Suprapubic skin (tissue), 4 donors: ENCODE data around the gene CAMK2A. TPM values are rescaled to one million over a fixed set of nuclear protein-coding genes. Genes with fewer than 3 reads are reported as not detected.

Experiments used
- DNase-seq, 2 donors: peaks; one replicate each; pipeline ENCODE4 v3.0.0-alpha.2; 2019; ENCODE audit warnings: low spot score in 2 of 2
- H3K27ac ChIP-seq: fragments of 200-600 bp; sonication (generic); one replicate; pipeline ENCODE4 v1.5.1; 2019
- H3K27me3 ChIP-seq: fragments of 200-600 bp; sonication (generic); one replicate; pipeline ENCODE4 v1.5.1; 2019
- H3K36me3 ChIP-seq: fragments of 200-600 bp; sonication (generic); one replicate; pipeline ENCODE4 v1.5.1; 2019
- H3K4me1 ChIP-seq: fragments of 200-600 bp; sonication (generic); one replicate; pipeline ENCODE4 v1.5.1; 2019
- H3K4me3 ChIP-seq: fragments of 200-600 bp; sonication (generic); one replicate; pipeline ENCODE4 v1.5.1; 2019; ENCODE audit warnings: mild to moderate bottlenecking
- H3K9me3 ChIP-seq: fragments of 200-600 bp; sonication (generic); one replicate; pipeline ENCODE4 v1.5.1; 2019
- EP300 ChIP-seq: sonication (generic); formaldehyde crosslinking; IDR thresholded peaks from one replicate; pipeline ENCODE4 v1.6.1; 2017; ENCODE audit warnings: antibody characterized with exemption
- POLR2A ChIP-seq, 2 donors: fragments of 450-650 bp; IDR thresholded peaks; one replicate each; pipeline ENCODE4 v1.6.1; 2017; ENCODE audit warnings: antibody characterized with exemption in 2 of 2, mild to moderate bottlenecking in 2 of 2, moderate library complexity in 2 of 2
- POLR2AphosphoS5 ChIP-seq, 3 donors: sonication (generic); formaldehyde crosslinking; IDR thresholded peaks; one replicate each; pipeline ENCODE4 v1.6.1; 2017; ENCODE audit warnings: antibody characterized with exemption in 3 of 3
- WGBS: methylation state at CpG from one replicate; pipeline ENCODE4 v1.1.5; 2018; 5-methylcytosine and 5-hydroxymethylcytosine counted together
- total RNA-seq, 4 donors: library from RNA; depleted of rRNA; stranded (reverse); fragments of >200 nt; gene quantifications; one replicate each; pipeline ENCODE4 v1.1.0, GENCODE V29; 2016
- TF ChIP-seq, protein P1 (sequence below), 2 donors: fragments of 200-600 bp in 1 of 2; fragments of 450-650 bp in 1 of 2; sonication (generic) in 1 of 2; IDR thresholded peaks; one replicate each; pipeline ENCODE4 v1.5.1; 2016 to 2019; ENCODE audit warnings: antibody characterized with exemption in 2 of 2, mild to moderate bottlenecking in 1 of 2, moderate library complexity in 1 of 2

CAMK2A gene
- total RNA-seq, 4 donors from 2014 or later: 0.26 to 0.64 TPM; not detected in 2

GRCh38 chr5:150176745-150177477, 112.7 kb downstream of the CAMK2A start:
- WGBS: 87% methylated on average over 6 of the region's 8 CpGs
- no peak for DNase-seq
- Histone ChIP-seq H3K9me3 (no peaks in the 10 kb centered on the region), H3K4me1 (peaks cover 35% of the 10 kb centered on the region), H3K27me3 (no peaks in the 10 kb centered on the region), H3K36me3 (no peaks in the 10 kb centered on the region), H3K4me3 (no peak overlapping the region), H3K27ac (no peak overlapping the region)
- TF ChIP-seq POLR2A (IDR thresholded peaks at IDR 0.05) (no peak), EP300 (no peak), POLR2AphosphoS5 (IDR thresholded peaks at IDR 0.05) (no peak)
- TF ChIP-seq, protein P1, sequence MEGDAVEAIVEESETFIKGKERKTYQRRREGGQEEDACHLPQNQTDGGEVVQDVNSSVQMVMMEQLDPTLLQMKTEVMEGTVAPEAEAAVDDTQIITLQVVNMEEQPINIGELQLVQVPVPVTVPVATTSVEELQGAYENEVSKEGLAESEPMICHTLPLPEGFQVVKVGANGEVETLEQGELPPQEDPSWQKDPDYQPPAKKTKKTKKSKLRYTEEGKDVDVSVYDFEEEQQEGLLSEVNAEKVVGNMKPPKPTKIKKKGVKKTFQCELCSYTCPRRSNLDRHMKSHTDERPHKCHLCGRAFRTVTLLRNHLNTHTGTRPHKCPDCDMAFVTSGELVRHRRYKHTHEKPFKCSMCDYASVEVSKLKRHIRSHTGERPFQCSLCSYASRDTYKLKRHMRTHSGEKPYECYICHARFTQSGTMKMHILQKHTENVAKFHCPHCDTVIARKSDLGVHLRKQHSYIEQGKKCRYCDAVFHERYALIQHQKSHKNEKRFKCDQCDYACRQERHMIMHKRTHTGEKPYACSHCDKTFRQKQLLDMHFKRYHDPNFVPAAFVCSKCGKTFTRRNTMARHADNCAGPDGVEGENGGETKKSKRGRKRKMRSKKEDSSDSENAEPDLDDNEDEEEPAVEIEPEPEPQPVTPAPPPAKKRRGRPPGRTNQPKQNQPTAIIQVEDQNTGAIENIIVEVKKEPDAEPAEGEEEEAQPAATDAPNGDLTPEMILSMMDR (IDR thresholded peaks at IDR 0.05): no peak

GRCh38 chr5:150175536-150175935, 114.0 kb downstream of the CAMK2A start:
- no peak for DNase-seq
- Histone ChIP-seq H3K4me3 (no peak overlapping the region), H3K4me1 (peaks cover 21% of the 10 kb centered on the region), H3K36me3 (no peaks in the 10 kb centered on the region), H3K9me3 (no peaks in the 10 kb centered on the region), H3K27ac (no peak overlapping the region), H3K27me3 (no peaks in the 10 kb centered on the region)
- TF ChIP-seq POLR2AphosphoS5 (IDR thresholded peaks at IDR 0.05): no peak
- TF ChIP-seq, protein P1 (IDR thresholded peaks at IDR 0.05): peak in 1 of 2 donors; percentile 19
- WGBS: 62% methylated on average over 4 of the region's 5 CpGs

DNA sequence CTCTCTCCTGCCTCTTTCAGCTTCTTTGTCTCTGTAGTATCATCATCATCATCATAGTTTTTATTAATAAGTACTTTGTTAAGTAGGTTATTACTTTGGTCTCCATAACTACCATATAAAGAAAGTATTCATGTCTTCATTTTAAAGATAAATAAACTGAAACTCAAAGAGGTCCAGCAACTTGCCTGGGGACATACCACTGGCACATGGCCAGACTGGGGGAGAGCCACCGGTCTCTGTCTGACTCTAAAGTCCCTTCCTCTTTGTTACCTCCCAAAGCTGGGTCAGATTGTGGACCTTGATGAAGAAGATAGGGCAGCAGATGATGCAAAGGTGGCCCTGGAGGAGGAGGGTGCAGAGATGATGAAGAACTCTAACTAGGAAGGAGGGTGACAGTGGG, 114.5 kb downstream of the CAMK2A start:
- TF ChIP-seq, protein P1 (IDR thresholded peaks at IDR 0.05): no peak
- TF ChIP-seq POLR2A (IDR thresholded peaks at IDR 0.05): no peak
- H3K27me3 ChIP-seq: no peaks in the 10 kb centered on the region
- WGBS: 52% methylated on average over 1 of the region's 1 CpG
- H3K9me3 ChIP-seq: no peaks in the 10 kb centered on the region
- no peak overlapping the region for H3K4me3 ChIP-seq
- H3K36me3 ChIP-seq: no peaks in the 10 kb centered on the region
- peaks cover 18% of the 10 kb centered on the region for H3K4me1 ChIP-seq
- no peak overlapping the region for H3K27ac ChIP-seq
- no peak for DNase-seq

DNA sequence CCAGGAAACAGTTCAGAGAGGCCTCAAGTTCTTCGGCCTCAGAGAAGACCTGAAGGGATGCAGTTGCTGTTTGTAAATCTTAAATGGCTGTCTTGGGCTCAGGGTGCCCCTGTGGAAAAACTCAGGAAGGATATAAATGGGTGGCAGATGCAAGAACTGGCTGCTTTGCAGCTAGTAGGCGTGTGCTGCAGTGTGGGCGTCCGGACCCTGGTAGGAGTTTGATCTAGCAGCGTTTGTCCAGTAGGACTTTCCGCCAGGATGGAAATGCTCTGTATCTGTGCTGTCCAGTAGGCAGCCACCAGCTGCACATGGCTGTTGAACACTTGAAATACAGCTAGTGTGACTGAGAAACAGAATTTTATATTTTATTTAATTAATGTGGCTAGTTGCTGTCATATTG, 115.3 kb downstream of the CAMK2A start:
- TF ChIP-seq, protein P1 (IDR thresholded peaks at IDR 0.05): no peak
- TF ChIP-seq POLR2A (IDR thresholded peaks at IDR 0.05) (no peak), POLR2AphosphoS5 (IDR thresholded peaks at IDR 0.05) (no peak), EP300 (no peak)
- no peaks in the 10 kb centered on the region for H3K27me3 ChIP-seq
- WGBS: 73% methylated on average over 6 of the region's 6 CpGs
- H3K4me3 ChIP-seq: no peak overlapping the region
- H3K4me1 ChIP-seq: peaks cover 10% of the 10 kb centered on the region
- H3K27ac ChIP-seq: no peak overlapping the region
- DNase-seq: no peak
- H3K36me3 ChIP-seq: no peaks in the 10 kb centered on the region
- H3K9me3 ChIP-seq: no peaks in the 10 kb centered on the region

GRCh38 chr5:150173161-150173560, 116.4 kb downstream of the CAMK2A start:
- no peaks in the 10 kb centered on the region for H3K9me3 ChIP-seq
- H3K27me3 ChIP-seq: peaks cover under 1% of the 10 kb centered on the region
- H3K4me1 ChIP-seq: peaks cover 10% of the 10 kb centered on the region
- no peak overlapping the region for H3K27ac ChIP-seq
- TF ChIP-seq EP300 (no peak), POLR2AphosphoS5 (IDR thresholded peaks at IDR 0.05) (no peak), POLR2A (IDR thresholded peaks at IDR 0.05) (no peak)
- TF ChIP-seq, protein P1 (IDR thresholded peaks at IDR 0.05): no peak
- DNase-seq: no peak
- no peaks in the 10 kb centered on the region for H3K36me3 ChIP-seq
- 82% methylated on average over 3 of the region's 3 CpGs for WGBS
- no peak overlapping the region for H3K4me3 ChIP-seq
